Non-pigmented ciliary epithelial cell (primary cell): ENCODE measurements around the gene CCNYL1.
"Not testable (repeated sequence)": the region's sequence is repeated elsewhere in the genome, so short reads cannot be mapped to it uniquely, and the experiment has no call there.

Experiments
- DNase-seq: peaks from one replicate; pipeline ENCODE4 v3.0.0-alpha.2; 2010; ENCODE audit warnings: low read depth

CCNYL1 gene

GRCh38 chr2:207697411-207697810, 14.0 kb upstream of the CCNYL1 start:
- DNase-seq, result no peak

GRCh38 chr2:207698301-207698700, 13.1 kb upstream of the CCNYL1 start:
- DNase-seq, result no peak

GRCh38 chr2:207704078-207704477, 7.4 kb upstream of the CCNYL1 start:
- DNase-seq, result no peak

DNA sequence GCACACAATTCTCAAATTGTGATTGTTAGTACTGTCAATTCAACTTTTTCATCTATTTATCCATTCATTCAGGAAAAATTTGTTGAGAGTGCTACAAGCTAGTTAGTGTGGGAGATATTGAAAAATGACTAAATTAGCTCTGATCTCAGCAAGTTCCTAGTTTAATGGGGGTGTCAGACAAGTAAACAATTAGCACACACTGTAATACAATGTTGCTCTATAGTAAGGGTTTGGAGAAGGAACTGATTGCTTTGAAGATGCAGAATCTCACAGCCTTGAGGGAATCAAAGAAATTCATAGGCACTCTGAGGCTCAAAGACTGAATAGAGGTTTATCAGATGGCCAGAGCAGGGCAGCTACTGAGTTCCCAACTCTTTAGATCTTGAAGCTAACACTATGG, 6.8 kb upstream of the CCNYL1 start:
- no peak for DNase-seq

GRCh38 chr2:207706936-207707860, 4.2 kb upstream of the CCNYL1 start:
- DNase-seq, result no peak

DNA sequence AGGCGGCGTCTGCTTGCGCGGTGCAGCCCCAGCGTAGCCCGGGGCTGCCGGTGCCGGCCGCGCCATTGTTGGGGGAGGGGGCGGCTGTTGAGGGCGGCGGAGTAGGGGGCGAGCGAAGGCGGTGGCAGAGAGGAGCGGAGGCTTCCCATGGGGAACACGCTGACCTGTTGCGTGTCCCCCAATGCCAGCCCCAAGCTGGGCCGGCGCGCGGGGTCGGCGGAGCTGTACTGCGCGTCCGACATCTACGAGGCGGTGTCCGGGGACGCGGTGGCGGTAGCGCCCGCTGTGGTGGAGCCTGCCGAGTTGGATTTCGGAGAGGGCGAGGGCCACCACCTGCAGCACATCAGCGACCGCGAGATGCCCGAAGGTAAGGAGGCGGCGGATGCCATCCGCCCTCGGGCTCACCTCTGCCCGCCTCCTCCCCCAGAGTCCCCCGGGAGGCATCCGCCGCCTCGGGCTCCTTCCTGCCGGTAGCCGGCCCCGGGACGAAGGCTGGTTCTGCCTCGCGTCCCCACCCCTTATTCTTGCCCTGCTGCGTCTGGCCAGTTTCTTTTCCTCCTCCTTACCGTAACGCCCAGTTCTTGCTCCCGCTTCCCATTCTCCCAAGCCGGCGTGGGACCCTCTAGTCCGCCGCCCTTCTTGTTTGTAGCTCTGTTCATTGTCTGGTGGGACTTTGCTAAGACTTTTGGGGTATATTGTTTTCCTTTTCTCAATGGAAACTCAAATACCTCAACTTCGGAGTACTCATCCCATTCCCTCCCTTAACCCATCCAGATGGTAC, 500 bp downstream of the CCNYL1 start:
- no peak for DNase-seq

- no peak for DNase-seq
Measured at GRCh38 chr2:207716056-207716455, 4.6 kb downstream of the CCNYL1 start.

DNA sequence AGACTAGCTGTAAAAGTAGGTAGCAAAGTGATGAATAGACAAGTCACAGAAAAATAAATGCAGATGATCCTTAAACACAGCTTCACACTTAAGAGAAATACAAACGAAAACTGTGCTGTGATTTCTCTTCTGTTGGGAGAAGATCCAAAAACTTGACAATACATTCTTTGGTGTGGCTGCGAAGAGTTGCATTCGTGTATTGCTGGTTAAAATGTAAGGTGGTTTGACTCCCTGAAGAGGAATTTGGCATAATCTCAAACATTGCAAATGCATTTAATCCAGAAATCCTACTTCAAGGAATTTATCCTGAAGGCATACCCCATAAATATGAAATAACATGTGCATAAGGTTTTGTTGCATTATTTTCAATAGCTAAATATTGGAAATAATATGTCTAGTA, 7.1 kb downstream of the CCNYL1 start:
- DNase-seq, result no peak

GRCh38 chr2:207719008-207719407, 7.6 kb downstream of the CCNYL1 start:
- no peak for DNase-seq

GRCh38 chr2:207719655-207720054, 8.2 kb downstream of the CCNYL1 start:
- DNase-seq, result not testable (repeated sequence)

DNA sequence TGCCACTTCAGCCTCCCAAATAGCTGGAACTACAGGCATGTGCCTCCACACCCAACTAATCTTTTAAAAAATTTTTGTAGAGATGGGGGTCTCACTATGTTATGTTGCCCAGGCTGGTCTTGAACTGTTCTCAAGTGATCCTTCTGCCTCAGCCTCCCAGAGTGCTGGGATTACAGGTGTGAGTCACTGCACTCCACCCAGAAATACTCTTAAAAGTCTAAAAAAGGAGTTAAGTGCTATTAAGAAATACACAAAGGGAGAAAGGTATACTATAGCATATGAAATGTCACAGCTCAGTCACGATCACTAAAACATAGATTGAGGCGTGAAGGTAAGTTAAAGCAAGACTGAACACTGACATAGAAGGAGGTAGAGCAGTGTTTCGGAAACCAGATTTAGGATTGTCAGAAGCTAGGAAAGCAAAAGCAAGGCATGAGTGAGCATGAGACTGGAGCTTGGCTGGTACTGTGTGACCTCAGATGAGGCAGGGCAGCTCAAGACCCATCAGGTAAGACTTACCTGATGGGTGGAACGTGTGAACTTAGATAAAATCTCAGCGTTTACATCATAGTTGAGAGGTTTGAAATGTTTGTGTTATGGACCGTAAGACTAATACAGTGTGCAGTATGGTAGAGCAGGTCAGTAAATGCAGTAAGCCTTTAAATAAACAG, 9.2 kb downstream of the CCNYL1 start:
- DNase-seq, result no peak

- no peak for DNase-seq
Measured at GRCh38 chr2:207722773-207723424, 11.5 kb downstream of the CCNYL1 start.

GRCh38 chr2:207723425-207723787, 12.0 kb downstream of the CCNYL1 start:
- not testable (repeated sequence) for DNase-seq

DNA sequence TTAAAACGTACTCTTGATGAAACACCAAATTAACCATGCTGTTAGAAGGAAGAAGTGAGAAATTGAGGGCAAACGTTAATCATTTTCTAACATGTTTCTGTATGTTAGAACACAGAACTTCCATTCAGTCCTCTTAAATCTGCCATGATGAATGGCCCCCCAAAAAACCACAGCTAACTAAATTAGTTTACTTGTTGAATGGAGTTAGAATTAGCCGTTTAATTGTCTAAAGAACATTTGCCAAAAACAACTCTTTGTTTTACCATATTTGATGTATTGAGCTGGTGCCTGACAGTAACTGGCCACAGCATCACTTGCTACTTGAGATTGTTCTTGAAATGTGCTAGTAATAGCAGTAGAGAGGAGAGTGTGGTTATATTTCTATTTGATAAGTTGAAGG, 12.7 kb downstream of the CCNYL1 start:
- no peak for DNase-seq

DNA sequence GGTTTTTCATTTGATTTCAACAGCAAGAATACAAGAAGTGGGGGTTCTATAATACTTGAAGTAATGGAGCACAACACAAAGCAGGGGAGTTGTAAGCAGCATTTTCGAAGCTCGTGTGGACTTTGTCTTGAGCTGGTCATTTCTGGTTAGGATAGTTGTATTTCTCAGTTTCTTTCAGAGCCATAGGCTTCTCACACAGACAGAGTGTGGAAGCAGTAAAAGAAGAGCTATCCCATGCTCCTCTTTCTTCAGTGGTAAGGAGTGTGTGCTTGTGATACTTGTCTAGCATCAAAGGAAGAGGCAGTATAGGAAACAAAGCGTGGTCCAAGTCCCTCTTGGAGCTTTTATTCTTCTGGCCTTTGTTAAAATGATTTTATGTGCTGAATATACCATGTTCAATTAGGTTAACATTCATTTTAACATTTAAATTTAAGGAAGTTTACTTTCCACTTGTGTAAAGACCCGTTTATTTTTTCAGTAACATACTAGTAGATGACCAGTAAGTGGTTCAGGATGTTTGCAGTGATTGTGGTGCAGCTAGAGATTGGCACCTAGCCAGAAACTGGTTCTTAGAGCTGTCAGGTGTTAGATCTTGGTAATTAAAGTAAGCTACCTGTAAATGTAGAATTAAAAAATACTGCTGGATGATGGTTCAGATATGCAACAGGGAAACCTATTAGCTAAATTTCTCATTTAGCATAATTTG, 14.6 kb downstream of the CCNYL1 start:
- no peak for DNase-seq

DNA sequence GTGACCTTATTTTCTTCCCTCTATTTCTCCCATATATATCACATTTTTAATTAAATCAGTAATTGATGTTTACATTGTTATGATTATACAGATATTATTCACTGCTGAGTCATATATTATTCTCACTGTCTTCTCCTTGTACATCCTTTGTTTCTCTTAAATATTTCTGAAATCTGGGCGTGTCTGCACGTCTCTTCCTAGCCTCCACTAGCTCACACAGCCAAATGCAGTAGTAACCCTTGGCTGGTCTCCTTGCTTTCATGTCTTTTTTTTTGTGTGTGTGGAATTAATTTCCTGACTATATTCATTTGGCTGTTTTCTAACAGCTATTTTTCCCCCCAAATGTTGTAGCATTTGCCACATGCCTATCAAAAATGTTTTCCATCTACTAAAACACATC, 15.8 kb downstream of the CCNYL1 start:
- no peak for DNase-seq

- no peak for DNase-seq
Measured at GRCh38 chr2:207729465-207729998, 18.1 kb downstream of the CCNYL1 start.

- no peak for DNase-seq
Measured at GRCh38 chr2:207731138-207731537, 19.7 kb downstream of the CCNYL1 start.

DNA sequence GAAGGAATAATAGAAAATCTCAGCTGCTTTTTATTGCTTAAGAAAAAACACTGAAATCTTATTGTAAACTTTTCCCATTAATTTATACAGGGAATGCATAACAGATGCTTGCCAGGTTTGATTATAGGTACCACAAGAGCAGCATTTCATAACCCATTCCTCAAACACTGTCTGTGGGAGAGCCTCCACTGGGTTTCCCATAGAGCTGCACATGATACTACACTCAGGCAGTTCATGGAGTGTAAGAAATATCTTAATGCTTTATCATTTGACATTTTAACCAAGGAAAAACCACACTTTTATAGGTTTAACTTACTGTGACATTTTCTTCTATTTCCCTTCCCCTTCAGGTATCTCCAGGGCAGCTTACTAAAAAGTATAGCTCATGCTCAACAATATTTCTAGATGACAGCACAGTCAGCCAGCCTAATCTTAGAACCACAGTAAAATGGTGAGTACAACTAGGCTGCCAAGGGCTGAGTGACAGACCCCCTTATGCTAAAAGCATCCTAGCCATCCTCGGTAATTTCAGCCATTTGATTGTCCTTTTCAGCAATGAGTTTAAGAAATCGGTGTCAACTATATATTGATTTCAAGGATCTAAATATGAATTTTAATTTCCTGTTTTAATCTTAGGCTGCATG, 22.3 kb downstream of the CCNYL1 start:
- no peak for DNase-seq

GRCh38 chr2:207734264-207734635, 22.8 kb downstream of the CCNYL1 start:
- DNase-seq, result no peak
